GM21825 (cell line): ENCODE measurements around the gene CUTC.

Experiments
- ATAC-seq: cut with Tn5 transposase; IDR thresholded peaks from one replicate; pipeline ENCODE4 v1.9.1; 2021; ENCODE audit warnings: mild to moderate bottlenecking, moderate library complexity; ENCODE audit not compliant: unreplicated experiment

The CUTC gene

GRCh38 chr10:99782447-99783286 is 50.6 kb downstream of the CUTC start, which contains the start of gene ABCC2:
Gene ABCC2, plus strand, starts transcription at chr10:99782640. Its CDS starts 205 bp downstream, at chr10:99782845.
- no peak for ATAC-seq

GRCh38 chr10:99784016-99784726 is 52.1 kb downstream of the CUTC start:
- no peak for ATAC-seq

- ATAC-seq, result no peak
Observed at GRCh38 chr10:99784727-99785441, 52.9 kb downstream of the CUTC start.

GRCh38 chr10:99785646-99786045 is 53.6 kb downstream of the CUTC start:
- ATAC-seq, result no peak

GRCh38 chr10:99787311-99787710 is 55.3 kb downstream of the CUTC start:
- no peak for ATAC-seq

GRCh38 chr10:99787782-99788445 is 55.9 kb downstream of the CUTC start:
- ATAC-seq, result no peak

- no peak for ATAC-seq
Observed at GRCh38 chr10:99788598-99789256, 56.7 kb downstream of the CUTC start.

GRCh38 chr10:99791831-99792230 is 59.8 kb downstream of the CUTC start:
- no peak for ATAC-seq

- ATAC-seq, result no peak
Observed at GRCh38 chr10:99793819-99794218, 61.8 kb downstream of the CUTC start.

GRCh38 chr10:99796928-99797327 is 64.9 kb downstream of the CUTC start:
- no peak for ATAC-seq

GRCh38 chr10:99798031-99798430 is 66.0 kb downstream of the CUTC start:
- no peak for ATAC-seq

- ATAC-seq, result no peak
Observed at GRCh38 chr10:99798920-99799319, 66.9 kb downstream of the CUTC start.

- no peak for ATAC-seq
Observed at GRCh38 chr10:99799613-99800012, 67.6 kb downstream of the CUTC start.

- no peak for ATAC-seq
Observed at GRCh38 chr10:99804471-99804870, 72.4 kb downstream of the CUTC start.

- ATAC-seq, result no peak
Observed at GRCh38 chr10:99805190-99805589, 73.2 kb downstream of the CUTC start.
